HG02588 (cell line): ENCODE results near the gene RTL5.
A peak's percentile ranks its signal among the peaks of the same experiment; 100 is the strongest.
"Not testable (repeated sequence)": the region's sequence is repeated elsewhere in the genome, so short reads cannot be mapped to it uniquely, and the experiment has no call there.

Experiments used
- ATAC-seq: cut with Tn5 transposase; IDR thresholded peaks from one replicate; pipeline ENCODE4 v1.9.1; 2021; ENCODE audit warnings: mild to moderate bottlenecking, moderate library complexity; ENCODE audit not compliant: unreplicated experiment

The RTL5 gene

DNA sequence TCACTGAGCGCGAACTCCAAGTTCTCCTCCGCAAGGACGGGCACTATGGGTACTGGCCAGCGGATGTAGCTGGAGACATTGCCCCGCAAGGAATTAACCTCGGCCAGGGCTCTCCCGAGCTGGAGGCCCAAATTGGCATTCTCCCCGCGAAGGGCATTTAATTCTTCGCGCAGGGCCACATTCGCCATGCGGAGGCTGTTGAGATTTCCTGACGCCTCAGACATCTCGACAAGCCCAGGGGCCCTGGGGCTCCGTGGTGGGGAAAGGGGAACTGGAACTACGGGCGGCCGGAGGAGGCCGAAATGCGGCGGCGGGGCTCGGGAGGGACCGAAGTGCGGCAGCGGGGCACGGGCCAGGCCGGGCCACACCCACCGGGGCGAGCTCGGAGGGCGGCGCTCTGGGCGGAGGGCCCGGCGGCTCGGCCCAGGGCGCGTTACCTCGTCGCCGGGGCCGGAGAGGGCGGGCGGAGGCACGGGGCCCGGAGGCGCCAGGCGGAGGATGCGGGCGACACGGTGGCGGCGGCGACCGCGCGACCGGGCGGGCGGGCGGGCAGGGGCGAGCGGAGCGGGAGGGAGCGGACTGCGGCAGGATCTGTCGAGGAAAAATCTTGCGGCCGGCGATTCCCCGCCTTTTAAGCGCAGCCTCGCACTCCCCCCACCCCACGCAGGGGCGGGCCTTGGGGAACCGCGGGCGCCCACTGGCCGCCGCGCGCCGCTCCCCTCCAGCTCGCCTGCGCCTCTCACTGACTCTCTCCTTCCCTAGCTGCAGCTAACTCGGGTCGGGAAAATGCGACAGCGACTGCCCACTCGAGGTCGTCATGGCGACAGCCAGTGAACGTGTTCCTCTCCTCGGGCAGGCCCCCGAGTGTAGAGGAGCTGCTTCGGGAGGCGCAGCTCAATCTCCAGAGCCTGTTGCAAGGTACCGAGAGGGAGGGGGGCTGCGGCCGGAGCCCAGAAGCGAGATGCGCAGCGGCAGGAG, at the start of gene RTL5:
RTL5 (minus strand) TSS at position 599 of the 978 bp plus-strand sequence.
- peak; percentile 60 for ATAC-seq

GRCh38 chrX:72180539-72180938, 48.8 kb upstream of the RTL5 start:
- ATAC-seq: no peak

- ATAC-seq: no peak
Measured at GRCh38 chrX:72176981-72177380, 45.3 kb upstream of the RTL5 start.

DNA sequence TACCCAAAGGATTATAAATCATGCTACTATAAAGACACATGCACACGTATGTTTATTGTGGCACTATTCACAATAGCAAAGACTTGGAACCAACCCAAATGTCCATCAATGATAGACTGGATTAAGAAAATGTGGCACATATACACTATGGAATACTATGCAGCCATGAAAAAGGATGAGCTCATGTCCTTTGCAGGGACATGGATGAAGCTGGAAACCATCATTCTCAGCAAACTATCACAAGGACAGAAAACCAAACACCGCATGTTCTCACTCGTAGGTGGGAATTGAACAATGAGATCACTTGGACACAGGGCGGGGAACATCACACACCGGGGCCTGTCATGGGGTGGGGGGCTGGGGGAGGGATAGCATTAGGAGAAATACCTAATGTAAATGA, 44.6 kb upstream of the RTL5 start:
- ATAC-seq: not testable (repeated sequence)

GRCh38 chrX:72169008-72169728, 37.5 kb upstream of the RTL5 start:
- ATAC-seq: no peak

DNA sequence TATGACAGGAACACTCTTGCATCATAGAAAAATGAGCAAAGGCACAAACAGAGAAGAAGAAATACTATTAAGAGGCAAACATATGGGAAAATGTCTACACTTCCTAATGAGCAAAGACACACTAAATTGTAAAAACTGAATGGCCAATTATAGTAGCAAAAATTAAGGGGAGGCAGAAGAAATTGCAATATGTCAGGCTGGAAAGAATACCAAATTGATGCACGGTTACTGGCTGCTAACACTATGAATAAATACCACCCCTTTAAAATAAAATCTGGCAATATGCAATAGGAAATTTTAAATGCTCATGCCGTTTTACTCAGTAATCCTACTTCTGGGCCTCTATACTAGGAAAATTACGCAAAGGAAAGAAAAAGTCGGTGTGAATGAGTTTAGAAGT, 33.8 kb upstream of the RTL5 start:
- ATAC-seq: no peak

DNA sequence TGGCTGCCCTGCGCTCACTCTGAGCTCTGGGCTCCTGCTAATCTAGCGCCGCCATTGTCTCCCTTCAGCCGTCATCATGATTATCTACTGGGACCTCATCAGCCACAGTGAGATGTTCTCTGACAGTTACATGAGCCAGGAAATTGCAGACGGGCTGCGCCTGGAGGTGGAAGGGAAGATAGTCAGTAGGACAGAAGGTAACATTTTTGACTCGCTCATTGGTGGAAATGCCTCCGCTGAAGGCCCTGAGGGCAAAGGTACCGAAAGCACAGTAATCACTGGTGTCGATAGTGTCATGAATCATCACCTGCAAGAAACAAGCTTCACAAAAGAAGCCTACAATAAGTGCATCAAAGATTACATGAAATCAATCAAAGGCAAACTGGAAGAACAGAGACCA, 28.1 kb upstream of the RTL5 start:
- ATAC-seq: no peak

- ATAC-seq: no peak
Measured at GRCh38 chrX:72158773-72159172, 27.1 kb upstream of the RTL5 start.

DNA sequence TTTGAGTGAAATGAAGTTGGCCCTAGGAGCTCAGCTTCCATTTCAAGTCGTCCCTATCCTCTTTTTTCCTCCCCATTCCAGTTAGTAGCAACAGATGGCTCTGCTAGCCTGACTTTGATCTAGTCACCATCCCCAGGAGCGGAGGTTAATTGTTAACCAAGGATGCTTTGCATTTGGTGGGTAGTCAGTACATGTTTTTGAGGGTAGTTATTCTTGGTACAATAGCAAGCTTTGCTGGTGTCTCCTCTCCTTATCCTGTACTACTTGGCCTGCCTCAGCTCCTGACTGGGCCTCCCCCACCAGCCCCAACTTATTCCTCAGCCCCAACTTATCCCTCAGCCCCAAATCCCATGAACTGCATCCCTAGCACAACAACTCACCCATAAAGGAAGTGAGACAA, 14.8 kb upstream of the RTL5 start:
- ATAC-seq: no peak

GRCh38 chrX:72145181-72145580, 13.5 kb upstream of the RTL5 start:
- no peak for ATAC-seq

GRCh38 chrX:72143609-72143907, 11.8 kb upstream of the RTL5 start:
- no peak for ATAC-seq

- ATAC-seq: no peak
Measured at GRCh38 chrX:72142794-72143608, 11.3 kb upstream of the RTL5 start.

GRCh38 chrX:72142094-72142793, 10.5 kb upstream of the RTL5 start:
- no peak for ATAC-seq

DNA sequence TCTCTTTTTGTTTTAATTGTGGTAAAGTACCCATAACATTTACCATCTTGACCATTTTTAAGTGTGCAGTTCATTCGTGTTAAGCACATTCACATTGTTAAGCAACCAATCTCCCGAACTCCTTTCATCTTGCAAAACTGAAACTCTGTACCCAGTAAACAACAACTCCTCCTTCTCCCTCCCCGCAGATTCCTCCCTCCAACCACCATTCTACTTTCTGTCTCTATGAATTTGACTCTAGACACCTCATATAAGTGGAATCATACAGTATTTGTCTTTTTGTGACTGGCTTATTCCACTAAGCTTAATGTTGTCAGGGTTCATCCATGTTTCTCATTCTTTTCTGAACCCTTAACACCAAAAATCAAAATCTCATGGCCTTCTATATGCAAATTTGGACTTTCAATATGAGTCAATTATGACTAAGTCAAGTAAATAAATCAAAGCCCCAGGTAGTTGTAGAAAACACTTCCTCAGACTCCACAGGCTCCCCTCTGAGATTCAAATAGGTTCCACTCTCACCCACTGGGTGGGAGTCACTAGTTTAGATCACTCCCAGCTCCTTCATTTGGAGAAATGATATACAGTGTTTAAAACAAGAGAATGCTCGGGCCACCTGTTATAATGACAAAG, 9.8 kb upstream of the RTL5 start:
- ATAC-seq: peak; percentile 61

DNA sequence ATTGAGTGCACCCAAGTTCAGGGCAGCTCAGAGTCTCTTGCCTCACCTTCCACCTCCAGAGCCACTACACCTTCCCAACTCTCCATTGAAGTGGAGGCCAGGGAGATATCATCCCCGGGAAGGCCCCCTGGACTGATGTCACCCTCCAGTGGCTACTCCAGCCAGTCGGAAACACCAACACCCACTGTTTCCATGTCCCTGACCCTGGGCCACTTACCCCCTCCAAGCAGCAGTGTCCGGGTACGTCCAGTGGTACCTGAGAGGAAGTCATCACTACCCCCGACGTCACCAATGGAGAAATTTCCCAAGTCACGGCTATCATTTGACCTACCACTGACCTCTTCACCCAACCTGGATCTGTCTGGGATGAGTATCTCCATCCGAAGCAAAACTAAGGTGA, 7.8 kb upstream of the RTL5 start:
- ATAC-seq: no peak

DNA sequence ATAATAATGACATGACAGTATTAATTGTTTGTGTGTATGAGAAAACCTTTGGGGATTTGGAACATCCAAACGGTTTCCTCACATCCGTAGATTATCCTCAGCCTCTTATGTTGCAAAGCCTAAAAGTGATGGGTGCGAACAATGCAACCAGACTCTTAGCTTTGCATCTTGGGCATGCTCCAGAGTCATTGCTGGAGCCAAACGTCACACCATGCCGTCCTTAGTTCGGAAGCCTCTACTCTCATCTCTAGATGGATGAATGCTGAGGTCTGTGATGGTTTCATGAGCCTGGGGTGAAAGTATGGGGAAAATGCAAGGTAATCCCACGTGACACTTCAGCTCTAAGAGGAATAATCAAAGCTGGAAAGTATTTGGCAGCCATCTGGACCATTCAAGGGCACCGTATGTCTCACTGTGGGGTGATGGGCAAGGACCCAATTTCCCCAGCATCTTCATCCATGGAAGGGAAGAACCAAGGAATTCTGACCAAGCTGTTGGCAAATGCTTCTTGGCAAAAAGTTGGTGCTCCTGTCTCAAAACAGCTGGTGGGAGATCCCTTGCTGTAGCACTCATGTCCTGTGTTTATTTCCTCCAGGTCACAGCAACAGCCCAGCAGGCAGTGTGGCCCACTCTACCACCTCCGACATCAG, 6.3 kb upstream of the RTL5 start:
- ATAC-seq: no peak

- no peak for ATAC-seq
Measured at GRCh38 chrX:72133851-72134546, 2.3 kb upstream of the RTL5 start.

DNA sequence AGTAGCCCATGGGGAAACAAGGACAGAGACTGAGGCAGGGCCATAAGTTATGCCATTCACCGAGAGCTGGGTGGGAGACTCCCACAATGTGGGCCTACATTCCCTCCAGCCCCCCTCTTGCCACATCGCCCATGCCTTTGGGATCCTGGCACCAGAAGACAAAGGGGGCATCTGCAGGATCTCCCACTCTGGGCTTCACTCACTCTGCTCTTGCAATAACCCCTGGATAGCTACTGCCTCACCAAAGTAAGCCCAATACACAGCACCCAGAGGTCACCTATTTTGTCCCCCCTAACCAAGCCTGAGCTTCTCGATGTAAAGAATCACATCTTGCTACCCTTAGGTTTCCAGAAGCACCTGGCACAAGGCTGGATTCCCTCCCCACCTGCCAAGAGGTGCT, 741 bp upstream of the RTL5 start:
- ATAC-seq: no peak

DNA sequence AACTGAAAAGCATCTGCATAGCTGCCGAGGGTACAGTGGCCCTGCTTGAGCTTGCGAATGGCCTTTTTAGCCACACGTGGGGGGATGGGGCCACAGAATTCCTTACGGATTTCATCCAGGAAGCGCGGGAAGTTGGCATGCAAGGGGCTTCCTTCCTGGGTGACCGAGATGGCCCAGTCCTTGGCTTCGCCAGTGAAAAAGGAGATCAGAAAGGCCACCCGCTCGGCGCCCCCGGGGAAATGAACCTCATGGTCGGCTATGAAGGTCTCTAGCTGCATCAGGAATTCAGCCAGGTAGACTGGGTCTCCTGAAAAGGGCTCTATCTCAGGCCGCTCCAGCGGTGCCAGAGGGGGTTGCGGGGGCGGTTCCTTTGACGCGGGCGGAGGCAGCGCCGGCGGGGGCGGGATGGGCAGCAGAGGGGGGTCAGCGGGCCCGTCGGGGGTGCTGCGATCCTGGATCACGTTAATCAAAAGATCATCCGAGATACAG, 909 bp downstream of the RTL5 start:
- no peak for ATAC-seq
